T-helper 2 cell treated with Interferon-gamma antibody and Interleukin-4, amounts not matched to agents 5 μg/mL and 100 μg/mL, for 36 hours (primary cell): ENCODE measurements around the gene STYK1.
"Not testable (repeated sequence)": the region's sequence is repeated elsewhere in the genome, so short reads cannot be mapped to it uniquely, and the experiment has no call there.

Experiments used
- DNase-seq: peaks from one replicate; pipeline ENCODE4 v3.0.0; 2021; ENCODE audit warnings: low spot score
- H3K27ac Mint-ChIP-seq: one replicate; pipeline ENCODE4 v1.8.0; 2021; ENCODE audit warnings: mild to moderate bottlenecking, mixed read lengths
- H3K27me3 Mint-ChIP-seq: one replicate; pipeline ENCODE4 v1.8.0; 2021; ENCODE audit warnings: low read depth, mixed read lengths
- H3K36me3 Mint-ChIP-seq: one replicate; pipeline ENCODE4 v1.8.0; 2021; ENCODE audit warnings: low read depth, mixed read lengths
- H3K4me1 Mint-ChIP-seq: one replicate; pipeline ENCODE4 v1.8.0; 2021; ENCODE audit warnings: low read depth, mixed read lengths
- H3K4me3 Mint-ChIP-seq: one replicate; pipeline ENCODE4 v1.8.0; 2022; ENCODE audit warnings: mild to moderate bottlenecking, moderate library complexity, mixed read lengths
- H3K9me3 Mint-ChIP-seq: one replicate; pipeline ENCODE4 v1.8.0; 2021; ENCODE audit warnings: mixed read lengths

The STYK1 gene

GRCh38 chr12:10600988-10601387 is 72.9 kb downstream of the STYK1 start:
- Mint-ChIP-seq H3K4me1 (peaks cover 1% of the 10 kb centered on the region), H3K27me3 (no peaks in the 10 kb centered on the region), H3K27ac (no peak overlapping the region), H3K36me3 (peaks cover 21% of the 10 kb centered on the region), H3K4me3 (no peak overlapping the region), H3K9me3 (no peaks in the 10 kb centered on the region)
- no peak for DNase-seq

GRCh38 chr12:10595881-10596280 is 78.0 kb downstream of the STYK1 start:
- Mint-ChIP-seq H3K36me3 (peaks cover 5% of the 10 kb centered on the region), H3K27ac (no peak overlapping the region), H3K4me1 (no peaks in the 10 kb centered on the region), H3K4me3 (no peak overlapping the region), H3K9me3 (no peaks in the 10 kb centered on the region), H3K27me3 (no peaks in the 10 kb centered on the region)
- DNase-seq: no peak

- no peak for DNase-seq
- Mint-ChIP-seq H3K9me3 (no peaks in the 10 kb centered on the region), H3K27me3 (no peaks in the 10 kb centered on the region), H3K4me3 (no peak overlapping the region), H3K27ac (no peak overlapping the region), H3K4me1 (no peaks in the 10 kb centered on the region), H3K36me3 (peaks cover 12% of the 10 kb centered on the region)
Measured at GRCh38 chr12:10590966-10591365, 82.9 kb downstream of the STYK1 start.

DNA sequence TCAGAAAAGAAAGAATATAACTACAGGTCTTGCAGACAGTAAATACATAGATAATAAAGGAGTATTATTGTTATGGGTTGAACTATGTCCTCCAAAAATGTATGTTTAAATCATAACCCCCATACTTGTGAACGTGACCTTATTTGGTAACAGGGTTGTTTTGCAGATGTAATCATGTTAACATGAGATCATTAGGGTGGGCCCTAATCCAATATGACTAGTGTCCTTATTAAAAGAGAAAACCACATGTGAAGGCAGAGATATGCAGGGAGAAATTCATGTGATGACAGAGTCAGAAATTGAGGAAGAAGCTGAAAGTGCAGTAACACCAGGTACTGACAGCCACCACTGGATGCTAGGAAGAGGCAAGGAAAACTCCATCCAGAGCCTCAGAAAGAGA is 89.4 kb downstream of the STYK1 start:
- H3K27ac Mint-ChIP-seq: no peak overlapping the region

GRCh38 chr12:10582704-10583103 is 91.1 kb downstream of the STYK1 start:
- Mint-ChIP-seq H3K27me3 (no peaks in the 10 kb centered on the region), H3K4me3 (no peak overlapping the region), H3K9me3 (peaks cover 21% of the 10 kb centered on the region), H3K4me1 (no peaks in the 10 kb centered on the region), H3K36me3 (peaks cover 31% of the 10 kb centered on the region), H3K27ac (no peak overlapping the region)
- no peak for DNase-seq

More for the DNA sequence above, 89.4 kb downstream of the STYK1 start:
- peaks cover 34% of the 10 kb centered on the region for H3K36me3 Mint-ChIP-seq
- no peak for DNase-seq
- H3K4me3 Mint-ChIP-seq: no peak overlapping the region
- no peaks in the 10 kb centered on the region for H3K4me1 Mint-ChIP-seq
- no peaks in the 10 kb centered on the region for H3K27me3 Mint-ChIP-seq
- peaks cover 21% of the 10 kb centered on the region for H3K9me3 Mint-ChIP-seq

DNA sequence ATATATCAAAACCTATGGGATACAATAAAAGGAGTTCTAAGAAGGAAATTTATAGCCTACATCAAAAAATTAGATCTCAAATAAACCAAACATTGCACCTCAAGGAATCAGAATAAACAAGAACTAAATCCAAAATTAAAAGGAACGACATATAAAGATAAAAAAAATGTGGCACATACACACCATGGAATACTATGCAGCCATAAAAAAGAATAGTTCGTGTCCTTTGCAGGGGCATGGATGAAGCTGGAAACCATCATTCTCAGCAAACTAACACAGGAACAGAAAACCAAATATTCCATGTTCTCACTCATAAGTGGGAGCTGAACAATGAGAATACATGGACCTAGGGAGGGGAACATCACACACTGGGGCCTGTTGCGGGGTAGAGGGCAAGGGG is 91.7 kb downstream of the STYK1 start:
- H3K27ac Mint-ChIP-seq, H3K4me3 Mint-ChIP-seq, H3K27me3 Mint-ChIP-seq, H3K4me1 Mint-ChIP-seq, DNase-seq: not testable (repeated sequence)
- Mint-ChIP-seq H3K9me3 (peaks cover 21% of the 10 kb centered on the region), H3K36me3 (peaks cover 27% of the 10 kb centered on the region)

- Mint-ChIP-seq H3K9me3 (no peaks in the 10 kb centered on the region), H3K4me1 (no peaks in the 10 kb centered on the region), H3K36me3 (no peaks in the 10 kb centered on the region), H3K4me3 (no peak overlapping the region), H3K27ac (no peak overlapping the region), H3K27me3 (no peaks in the 10 kb centered on the region)
- DNase-seq: no peak
Measured at GRCh38 chr12:10574307-10574706, 99.5 kb downstream of the STYK1 start.

- H3K4me3 Mint-ChIP-seq, H3K9me3 Mint-ChIP-seq, DNase-seq, H3K36me3 Mint-ChIP-seq, H3K27ac Mint-ChIP-seq, H3K4me1 Mint-ChIP-seq, H3K27me3 Mint-ChIP-seq: not testable (repeated sequence)
Measured at GRCh38 chr12:10572021-10572490, 101.8 kb downstream of the STYK1 start.

GRCh38 chr12:10571141-10571540 is 102.7 kb downstream of the STYK1 start:
- no peaks in the 10 kb centered on the region for H3K4me1 Mint-ChIP-seq
- peaks cover 11% of the 10 kb centered on the region for H3K27me3 Mint-ChIP-seq
- H3K9me3 Mint-ChIP-seq: no peaks in the 10 kb centered on the region
- no peak for DNase-seq
- no peak overlapping the region for H3K4me3 Mint-ChIP-seq
- no peak overlapping the region for H3K27ac Mint-ChIP-seq
- H3K36me3 Mint-ChIP-seq: no peaks in the 10 kb centered on the region
